H9 (cell line): Measurements from ENCODE around the gene PAX3. TPM values are rescaled to one million over a fixed set of nuclear protein-coding genes. Genes with fewer than 3 reads are reported as not detected.
A peak's percentile ranks its signal among the peaks of the same experiment; 100 is the strongest.

Experiments
- DNase-seq: peaks from one replicate; pipeline ENCODE4 v3.0.0-alpha.2; 2017
- H2AFZ ChIP-seq: one replicate; pipeline ENCODE4 v1.6.1; 2013; ENCODE audit warnings: mild to moderate bottlenecking, low read length, control low read depth, moderate library complexity
- H2AK5ac ChIP-seq: 2 replicates; pipeline ENCODE4 v1.6.1; 2013; ENCODE audit warnings: low read length, control low read depth, mixed read lengths; ENCODE audit not compliant: insufficient read length
- H2BK120ac ChIP-seq: one replicate; pipeline ENCODE4 v1.6.1; 2013; ENCODE audit warnings: low read depth, mild to moderate bottlenecking, low read length, control low read depth, inconsistent platforms; ENCODE audit not compliant: poor library complexity, severe bottlenecking
- H2BK12ac ChIP-seq: 2 replicates; pipeline ENCODE4 v1.6.1; 2013; ENCODE audit warnings: low read length, control low read depth, mixed read lengths, low read depth; ENCODE audit not compliant: insufficient read length
- H2BK15ac ChIP-seq: 2 replicates; pipeline ENCODE4 v1.6.1; 2013; ENCODE audit warnings: low read depth, low read length, control low read depth
- H2BK20ac ChIP-seq: one replicate; pipeline ENCODE4 v1.6.1; 2013; ENCODE audit warnings: low read depth, mild to moderate bottlenecking, low read length, control low read depth, inconsistent platforms; ENCODE audit not compliant: poor library complexity, severe bottlenecking
- H2BK5ac ChIP-seq: 2 replicates; pipeline ENCODE4 v1.6.1; 2013; ENCODE audit warnings: low read length, control low read depth, mixed read lengths; ENCODE audit not compliant: insufficient read length
- H3K14ac ChIP-seq: 2 replicates; pipeline ENCODE4 v1.6.1; 2013; ENCODE audit warnings: low read length, control low read depth; ENCODE audit not compliant: insufficient read depth
- H3K18ac ChIP-seq: 2 replicates; pipeline ENCODE4 v1.6.1; 2013; ENCODE audit warnings: low read depth, mild to moderate bottlenecking, mixed read lengths, low read length, control low read depth; ENCODE audit not compliant: insufficient read length
- H3K23ac ChIP-seq: 2 replicates; pipeline ENCODE4 v1.6.1; 2013; ENCODE audit warnings: low read length, control low read depth, mixed read lengths, low read depth; ENCODE audit not compliant: insufficient read length
- H3K23me2 ChIP-seq: 2 replicates; pipeline ENCODE4 v1.6.1; 2013; ENCODE audit warnings: low read depth, mild to moderate bottlenecking, mixed read lengths, low read length, control low read depth; ENCODE audit not compliant: insufficient read length, poor library complexity, severe bottlenecking
- H3K27ac ChIP-seq: 2 replicates; pipeline ENCODE4 v1.5.1; 2013; ENCODE audit warnings: low read length, control low read depth, mixed read lengths, low read depth; ENCODE audit not compliant: insufficient read length
- H3K27me3 ChIP-seq: 2 replicates; pipeline ENCODE4 v1.6.1; 2013; ENCODE audit warnings: low read length, control low read depth, inconsistent platforms; ENCODE audit not compliant: insufficient read depth
- H3K4ac ChIP-seq: 2 replicates; pipeline ENCODE4 v1.6.1; 2013; ENCODE audit warnings: low read depth, mild to moderate bottlenecking, control low read depth, inconsistent platforms, low read length, moderate library complexity
- H3K4me1 ChIP-seq: 2 replicates; pipeline ENCODE4 v1.6.1; 2013; ENCODE audit warnings: low read length, control low read depth, inconsistent platforms; ENCODE audit not compliant: insufficient read depth
- H3K4me2 ChIP-seq: 2 replicates; pipeline ENCODE4 v1.6.1; 2013; ENCODE audit warnings: low read length, control low read depth, mixed read lengths; ENCODE audit not compliant: insufficient read length, insufficient read depth
- H3K56ac ChIP-seq: 2 replicates; pipeline ENCODE4 v1.6.1; 2013; ENCODE audit warnings: low read depth, mild to moderate bottlenecking, mixed read lengths, low read length, control low read depth; ENCODE audit not compliant: insufficient read length
- H3K79me1 ChIP-seq: 2 replicates; pipeline ENCODE4 v1.6.1; 2013; ENCODE audit warnings: low read depth, mild to moderate bottlenecking, moderate library complexity, low read length, control low read depth, inconsistent platforms; ENCODE audit not compliant: insufficient read depth, poor library complexity, severe bottlenecking
- H3K79me2 ChIP-seq: 2 replicates; pipeline ENCODE4 v1.6.1; 2013; ENCODE audit warnings: low read length, control low read depth, inconsistent platforms; ENCODE audit not compliant: insufficient read depth
- H3K9ac ChIP-seq: 2 replicates; pipeline ENCODE4 v1.6.1; 2013; ENCODE audit warnings: low read length, control low read depth, mixed read lengths; ENCODE audit not compliant: insufficient read length; ENCODE audit errors: extremely low read depth
- H3K9me3 ChIP-seq: one replicate; pipeline ENCODE4 v1.6.1; 2013; ENCODE audit warnings: low read depth, low read length, inconsistent platforms; ENCODE audit not compliant: control insufficient read depth
- H3T11ph ChIP-seq: one replicate; pipeline ENCODE4 v1.6.1; 2013; ENCODE audit warnings: mild to moderate bottlenecking, low read length, control low read depth, inconsistent platforms
- H4K20me1 ChIP-seq: one replicate; pipeline ENCODE4 v1.6.1; 2013; ENCODE audit not compliant: control insufficient read depth, insufficient read length, insufficient read depth
- H4K5ac ChIP-seq: 2 replicates; pipeline ENCODE4 v1.6.1; 2013; ENCODE audit warnings: low read depth, mild to moderate bottlenecking, mixed read lengths, low read length, control low read depth; ENCODE audit not compliant: insufficient read length
- H4K8ac ChIP-seq: replicated peaks from 2 replicates; pipeline ENCODE4 v1.6.1; 2013; ENCODE audit warnings: low read length, control low read depth, mixed read lengths, low read depth; ENCODE audit not compliant: insufficient read length
- H4K91ac ChIP-seq: 2 replicates; pipeline ENCODE4 v1.6.1; 2013; ENCODE audit warnings: low read depth, mild to moderate bottlenecking, moderate library complexity, mixed read lengths, low read length, control low read depth; ENCODE audit not compliant: insufficient read length
- H3K27ac Mint-ChIP-seq, 3 experiments: 2 replicates in 2 of 3; 3 replicates in 1 of 3; pipeline ENCODE4 v1.8.0; 2020 to 2021; ENCODE audit warnings: mixed read lengths in 3 of 3, mild to moderate bottlenecking in 1 of 3, moderate library complexity in 1 of 3
- H3K27me3 Mint-ChIP-seq: 2 replicates; pipeline ENCODE4 v1.8.0; 2021; ENCODE audit warnings: low read depth, mild to moderate bottlenecking, moderate library complexity, mixed read lengths
- H3K36me3 Mint-ChIP-seq, 3 experiments: 2 replicates in 2 of 3; 3 replicates in 1 of 3; pipeline ENCODE4 v1.8.0; 2020 to 2021; ENCODE audit warnings: low read depth in 3 of 3, mixed read lengths in 3 of 3; ENCODE audit not compliant: insufficient read depth in 1 of 3
- H3K4me1 Mint-ChIP-seq, 2 experiments: 2 replicates each; pipeline ENCODE4 v1.8.0; 2020; ENCODE audit warnings: mixed read lengths in 2 of 2
- H3K4me3 Mint-ChIP-seq, 2 experiments: 2 replicates in 1 of 2; 3 replicates in 1 of 2; pipeline ENCODE4 v1.8.0; 2020 to 2021; ENCODE audit warnings: mild to moderate bottlenecking in 2 of 2, mixed read lengths in 2 of 2, moderate library complexity in 1 of 2
- H3K9me3 Mint-ChIP-seq, 2 experiments: 2 replicates in 1 of 2; 3 replicates in 1 of 2; pipeline ENCODE4 v1.8.0; 2020; ENCODE audit warnings: mild to moderate bottlenecking in 2 of 2, mixed read lengths in 2 of 2, moderate library complexity in 1 of 2
- WGBS: extraction: QIAGEN DNeasy Blood & Tissue Kit; methylation state at CpG from one replicate; pipeline ENCODE4 v1.1.7; 2013; ENCODE audit warnings: missing lambda C conversion rate, low lambda C conversion rate, mixed read lengths; ENCODE audit not compliant: insufficient read length; ENCODE audit errors: extremely low coverage; 5-methylcytosine and 5-hydroxymethylcytosine counted together
- total RNA-seq: library from RNA; stranded (reverse); gene quantifications from 2 replicates; pipeline ENCODE4 v1.2.1, GENCODE V29; 2021
- TF ChIP-seq, protein P1 (sequence below): fragments of 200-600 bp; sonication (generic); conservative IDR thresholded peaks from 3 replicates; pipeline ENCODE4 v1.8.0; 2021; ENCODE audit warnings: antibody characterized with exemption, mild to moderate bottlenecking

PAX3 gene
- total RNA-seq, 1 experiment from 2014 or later = not detected

DNA sequence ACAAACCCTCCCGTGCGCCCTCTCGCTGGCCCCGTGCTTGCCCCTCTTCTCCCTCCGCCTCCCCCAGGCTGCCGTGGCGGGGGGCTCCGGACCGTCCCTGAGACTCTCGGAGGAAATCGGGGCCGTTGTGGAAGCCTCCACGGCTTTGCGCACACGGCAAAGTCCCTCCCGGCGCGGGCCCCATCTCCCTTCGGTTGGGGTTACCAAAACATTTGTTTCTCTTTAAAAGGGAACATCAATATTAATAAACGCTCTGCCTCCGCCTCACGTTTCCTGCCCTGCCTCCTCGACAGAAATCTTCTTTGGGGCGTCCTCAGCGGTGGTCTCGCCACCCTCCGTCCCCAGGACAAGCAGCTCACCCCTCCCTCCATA lies 3.8 kb downstream of the PAX3 start:
- peak overlapping the region in 1 of 2 experiments; percentile 74; a peak in 3 of 5 replicates for H3K4me3 Mint-ChIP-seq
- Histone ChIP-seq H3K23ac (no peak overlapping the region), H3K79me2 (no peaks in the 10 kb centered on the region), H3K9ac (no peak overlapping the region), H2BK5ac (no peak overlapping the region), H2AFZ (no peak overlapping the region), H3K4ac (no peak overlapping the region), H4K5ac (no peak overlapping the region), H2BK12ac (no peak overlapping the region), H4K20me1 (no peaks in the 10 kb centered on the region), H3K9me3 (no peaks in the 10 kb centered on the region), H3K23me2 (peaks cover 13% of the 10 kb centered on the region), H3K56ac (no peak overlapping the region), H2BK15ac (no peak overlapping the region), H3K79me1 (no peaks in the 10 kb centered on the region), H2BK20ac (no peak overlapping the region), H3K18ac (no peak overlapping the region), H4K8ac (no peak overlapping the region), H4K91ac (no peak overlapping the region), H2BK120ac (no peak overlapping the region), H3K4me2 (no peak overlapping the region), H3K4me1 (peaks cover 3% of the 10 kb centered on the region; the same call in 1 of the 2 replicates), H3T11ph (no peak overlapping the region), H3K27me3 (peaks cover 92% of the 10 kb centered on the region), H3K14ac (no peak overlapping the region), H3K27ac (no peak overlapping the region), H2AK5ac (no peak overlapping the region)
- peaks cover 42 to 72% of the 10 kb centered on the region in 2 experiments for H3K4me1 Mint-ChIP-seq
- peaks cover 99% of the 10 kb centered on the region for H3K27me3 Mint-ChIP-seq
- TF ChIP-seq, protein P1, sequence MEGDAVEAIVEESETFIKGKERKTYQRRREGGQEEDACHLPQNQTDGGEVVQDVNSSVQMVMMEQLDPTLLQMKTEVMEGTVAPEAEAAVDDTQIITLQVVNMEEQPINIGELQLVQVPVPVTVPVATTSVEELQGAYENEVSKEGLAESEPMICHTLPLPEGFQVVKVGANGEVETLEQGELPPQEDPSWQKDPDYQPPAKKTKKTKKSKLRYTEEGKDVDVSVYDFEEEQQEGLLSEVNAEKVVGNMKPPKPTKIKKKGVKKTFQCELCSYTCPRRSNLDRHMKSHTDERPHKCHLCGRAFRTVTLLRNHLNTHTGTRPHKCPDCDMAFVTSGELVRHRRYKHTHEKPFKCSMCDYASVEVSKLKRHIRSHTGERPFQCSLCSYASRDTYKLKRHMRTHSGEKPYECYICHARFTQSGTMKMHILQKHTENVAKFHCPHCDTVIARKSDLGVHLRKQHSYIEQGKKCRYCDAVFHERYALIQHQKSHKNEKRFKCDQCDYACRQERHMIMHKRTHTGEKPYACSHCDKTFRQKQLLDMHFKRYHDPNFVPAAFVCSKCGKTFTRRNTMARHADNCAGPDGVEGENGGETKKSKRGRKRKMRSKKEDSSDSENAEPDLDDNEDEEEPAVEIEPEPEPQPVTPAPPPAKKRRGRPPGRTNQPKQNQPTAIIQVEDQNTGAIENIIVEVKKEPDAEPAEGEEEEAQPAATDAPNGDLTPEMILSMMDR = no peak
- no CpG with 5 or more reads among the region's 27 CpGs for WGBS
- no peak for DNase-seq
- H3K27ac Mint-ChIP-seq = no peak overlapping the region; a peak in 2 of 7 replicates
- H3K9me3 Mint-ChIP-seq = peaks cover 2 to 19% of the 10 kb centered on the region in 2 experiments; a peak in 2 of 5 replicates
- H3K36me3 Mint-ChIP-seq = no peaks in the 10 kb centered on the region
